NCI-H345 (cell line): Measurements from ENCODE around the gene SPECC1L.

Experiments used
- DNase-seq: peaks from one replicate; lab custom pipeline; 2025; lab: John Stamatoyannopoulos, UW

Gene SPECC1L

DNA sequence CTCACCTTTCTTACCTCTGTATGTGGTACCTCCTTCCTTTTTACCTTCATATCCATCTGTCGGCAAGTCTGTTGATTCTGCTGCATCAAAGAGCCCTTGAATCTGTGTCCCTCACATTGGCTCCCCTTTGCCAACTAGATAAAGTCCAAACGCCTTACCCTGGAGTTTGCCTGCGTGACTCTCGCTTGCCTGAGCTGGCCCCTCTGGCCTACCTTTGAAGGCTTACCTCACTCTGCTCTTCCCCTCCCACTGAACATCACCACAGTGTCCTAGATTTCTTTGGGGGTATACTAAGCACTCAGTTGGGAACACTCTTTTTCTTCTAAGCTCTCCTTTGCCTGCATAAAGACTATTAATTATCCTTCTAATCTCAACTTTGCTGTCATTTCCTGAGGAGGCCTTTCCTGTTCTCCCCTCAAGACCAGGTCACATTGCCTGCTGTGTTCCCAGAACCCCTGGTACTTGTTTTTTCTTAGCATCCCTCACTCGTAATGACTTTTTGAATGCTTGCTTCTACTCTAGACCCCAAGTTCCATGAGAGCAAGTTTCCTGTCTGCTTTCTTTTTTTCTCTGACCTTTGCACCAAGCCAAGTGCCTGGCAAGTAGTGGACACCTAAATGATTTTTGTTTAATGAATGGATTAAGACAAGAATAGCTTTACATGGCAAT lies 89.0 kb downstream of the SPECC1L start:
- DNase-seq: no peak

DNA sequence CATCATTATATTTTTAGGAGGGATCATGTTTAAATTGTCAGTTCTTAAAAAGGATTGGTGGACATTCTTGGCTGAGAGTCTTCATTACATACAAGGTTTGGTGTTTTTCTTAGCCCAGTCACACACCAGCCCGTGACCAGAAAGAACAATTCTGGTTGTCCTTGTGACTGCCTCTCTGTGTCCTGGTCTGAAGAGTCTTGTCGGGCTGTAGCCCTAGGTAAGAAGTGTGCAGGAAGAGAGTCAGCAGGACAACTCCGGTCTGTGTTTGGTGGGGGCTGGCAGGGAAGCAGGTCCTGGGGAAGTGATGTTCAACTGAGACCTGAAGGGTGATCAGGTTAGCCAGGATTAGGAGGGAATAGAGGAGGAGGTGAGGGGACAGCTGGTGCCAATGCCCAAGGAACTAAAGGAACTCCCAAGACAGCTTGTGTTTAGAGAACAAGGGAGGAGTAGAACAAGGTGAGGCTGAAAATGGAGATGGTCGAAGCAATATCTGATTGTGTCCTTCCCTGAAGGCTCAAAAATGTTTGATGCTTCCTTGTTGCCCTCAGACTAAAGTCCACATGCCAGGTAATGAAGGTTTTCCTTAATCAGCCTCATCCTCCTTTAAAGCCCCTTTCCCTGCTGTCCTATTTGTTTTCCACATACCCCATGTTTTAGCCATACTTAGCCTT lies 91.5 kb downstream of the SPECC1L start:
- no peak for DNase-seq

DNA sequence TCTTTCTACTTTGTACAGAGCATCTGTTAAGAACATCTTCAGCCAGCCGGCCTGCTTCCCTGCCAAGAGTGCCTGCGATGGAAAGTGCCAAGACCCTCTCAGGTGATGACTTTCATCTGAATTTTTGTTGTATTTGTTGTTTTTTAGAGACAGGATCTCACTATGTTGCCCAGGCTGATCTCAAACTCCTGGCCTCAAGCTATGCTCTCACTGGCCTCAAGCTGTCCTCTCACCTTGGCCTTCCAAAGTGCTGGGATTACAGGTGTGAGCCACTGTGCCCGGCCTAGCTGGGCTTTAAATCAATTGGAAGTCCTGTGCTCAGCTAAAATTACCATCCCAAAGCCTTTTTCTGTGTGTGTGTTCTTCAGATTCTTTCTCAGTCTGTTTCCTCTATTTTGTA lies 92.6 kb downstream of the SPECC1L start:
- no peak for DNase-seq

DNA sequence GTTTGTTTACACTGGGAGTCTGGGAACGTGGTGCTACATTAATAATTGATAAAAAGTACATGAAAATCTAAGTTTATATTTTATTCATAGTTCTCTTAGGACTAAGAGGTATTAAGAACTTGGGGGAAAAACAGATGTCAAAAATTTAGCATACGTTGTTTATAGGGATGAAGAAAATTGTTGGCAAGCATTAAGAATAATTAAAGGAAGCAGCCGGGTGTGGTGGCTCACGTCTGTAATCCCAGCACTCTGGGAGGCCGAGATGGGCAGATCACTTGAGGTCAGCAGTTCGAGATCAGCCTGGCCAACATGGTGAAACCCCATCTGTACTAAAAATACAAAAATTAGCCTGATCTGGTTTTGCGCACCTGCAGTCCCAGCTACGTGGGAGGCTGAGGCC lies 96.1 kb downstream of the SPECC1L start:
- DNase-seq: no peak

DNA sequence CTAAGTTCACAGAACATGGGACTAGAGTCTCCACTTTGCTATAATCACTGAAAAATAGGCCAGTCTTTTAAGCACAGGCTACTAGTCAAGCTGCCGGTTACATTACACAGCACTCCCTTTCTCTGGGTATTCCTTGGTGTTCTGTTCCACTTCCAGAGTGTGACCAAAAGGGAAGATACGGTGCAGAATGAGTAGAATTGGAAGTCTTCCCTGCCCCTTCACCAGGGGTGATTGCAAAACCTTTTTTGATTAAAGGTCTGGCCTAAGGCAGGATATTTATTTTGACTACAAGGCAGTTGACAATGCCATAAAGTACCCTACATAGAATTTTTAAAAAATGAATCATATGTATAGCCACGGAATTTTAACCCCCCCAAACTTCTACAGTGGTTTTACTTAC lies 97.2 kb downstream of the SPECC1L start:
- no peak for DNase-seq

DNA sequence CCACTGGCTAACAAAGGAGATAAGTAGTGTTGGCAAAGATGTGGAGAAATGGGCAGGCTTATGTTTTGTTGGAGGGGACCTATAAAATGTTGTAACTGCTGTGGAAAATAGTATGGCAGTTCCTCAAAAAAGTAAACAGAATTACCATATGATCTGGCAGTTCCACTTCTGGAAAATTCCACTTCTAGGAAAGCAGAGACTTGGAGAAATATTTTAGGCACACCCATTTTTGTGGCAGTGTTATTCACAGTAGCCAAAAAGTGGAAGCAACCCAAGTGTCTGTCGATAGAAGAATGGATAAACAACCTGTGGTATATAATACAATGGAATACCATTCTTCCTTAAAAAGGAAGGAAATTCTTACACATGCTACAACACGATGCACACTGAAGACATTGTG lies 99.8 kb downstream of the SPECC1L start:
- DNase-seq: no peak

DNA sequence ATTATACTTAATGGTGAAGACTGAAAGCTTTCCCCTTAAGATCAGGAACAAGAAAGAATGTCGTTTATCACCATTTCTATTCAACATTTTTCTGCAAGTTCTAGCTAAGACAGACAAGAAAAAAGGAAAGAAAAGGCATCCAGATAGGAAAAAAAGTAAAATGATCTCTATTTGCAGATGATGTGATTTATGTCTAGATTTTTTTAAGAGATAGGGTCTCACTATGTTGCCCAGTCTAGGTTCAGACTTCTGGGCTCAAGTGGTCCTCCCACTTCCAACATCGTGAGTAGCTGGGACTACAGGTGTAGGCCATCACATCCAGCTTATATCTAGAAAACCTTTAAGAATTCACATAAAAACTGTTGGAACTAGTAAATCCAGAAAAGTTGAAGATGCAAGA lies 105.4 kb downstream of the SPECC1L start:
- DNase-seq: no peak

- DNase-seq: no peak
Observed at GRCh38 chr22:24376586-24376985, 106.0 kb downstream of the SPECC1L start.

DNA sequence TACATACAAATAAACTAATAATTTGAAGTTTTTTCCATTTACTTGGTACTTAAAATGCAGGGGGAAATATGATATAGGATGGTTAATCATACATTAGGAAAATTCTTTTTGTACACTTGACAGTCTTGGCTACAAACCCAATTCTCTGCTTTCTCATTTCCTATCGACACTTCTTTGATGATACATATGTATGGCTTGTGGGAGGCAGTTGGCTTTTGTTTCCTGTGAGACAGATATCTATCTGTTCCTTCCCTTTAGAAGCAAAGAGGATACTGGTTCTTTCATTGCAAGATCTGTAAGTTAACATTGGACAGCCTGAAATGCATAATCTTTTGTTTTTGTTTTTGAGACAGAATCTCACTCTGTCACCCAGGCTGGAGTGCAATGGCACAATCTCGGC lies 108.9 kb downstream of the SPECC1L start:
- no peak for DNase-seq

DNA sequence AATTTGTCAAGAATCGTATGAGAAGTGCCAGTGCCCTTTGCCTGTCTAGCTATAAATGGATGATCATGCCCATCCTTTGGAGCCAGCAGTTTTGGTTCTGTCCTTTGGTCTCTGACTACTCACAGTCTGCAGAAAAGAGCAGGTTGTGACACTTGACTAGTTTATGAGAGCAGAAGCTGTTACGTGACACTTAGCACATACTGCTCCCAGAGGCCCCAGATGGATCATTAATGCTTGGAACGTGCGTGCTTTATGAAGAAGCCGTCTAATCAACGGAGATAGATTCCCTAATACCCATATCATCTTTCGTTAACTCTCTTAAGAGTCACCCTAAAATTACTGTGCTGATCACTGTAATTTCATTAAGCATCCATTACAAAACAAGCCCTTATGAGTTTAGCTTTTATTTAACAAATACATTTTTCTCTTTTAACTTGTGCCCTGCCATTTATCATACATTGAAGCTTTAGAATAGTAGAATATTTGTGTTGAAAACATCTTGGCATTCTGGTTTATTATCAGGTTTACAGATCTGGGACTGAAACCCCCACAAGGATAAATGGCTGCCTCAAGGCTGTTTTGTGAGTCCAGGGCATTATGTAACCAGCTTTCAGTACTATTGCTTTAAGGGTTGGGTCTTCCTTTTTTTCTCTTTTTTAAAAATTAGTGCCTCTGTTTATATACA lies 109.7 kb downstream of the SPECC1L start:
- DNase-seq: no peak

GRCh38 chr22:24380905-24381230 lies 110.2 kb downstream of the SPECC1L start:
- no peak for DNase-seq

GRCh38 chr22:24383061-24383460 lies 112.4 kb downstream of the SPECC1L start:
- no peak for DNase-seq

DNA sequence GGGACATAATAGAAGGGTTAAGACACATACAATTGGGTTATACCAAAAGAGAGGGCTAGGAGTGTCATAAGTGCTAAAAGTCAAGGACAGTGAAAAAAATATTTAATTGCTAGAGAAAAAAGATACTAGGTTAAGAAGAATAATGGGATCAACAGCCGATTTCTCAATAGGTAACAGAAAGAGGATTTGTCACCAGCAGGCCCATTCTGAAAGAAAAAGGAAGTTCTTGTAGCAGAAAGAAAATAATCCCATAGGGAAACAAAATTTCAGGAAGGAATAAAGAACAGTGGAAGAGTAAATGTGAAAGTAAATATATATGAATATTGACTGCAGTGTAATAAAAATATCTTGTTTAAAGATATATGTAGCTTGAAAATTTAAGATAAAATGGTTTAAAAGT lies 113.5 kb downstream of the SPECC1L start:
- DNase-seq: no peak

DNA sequence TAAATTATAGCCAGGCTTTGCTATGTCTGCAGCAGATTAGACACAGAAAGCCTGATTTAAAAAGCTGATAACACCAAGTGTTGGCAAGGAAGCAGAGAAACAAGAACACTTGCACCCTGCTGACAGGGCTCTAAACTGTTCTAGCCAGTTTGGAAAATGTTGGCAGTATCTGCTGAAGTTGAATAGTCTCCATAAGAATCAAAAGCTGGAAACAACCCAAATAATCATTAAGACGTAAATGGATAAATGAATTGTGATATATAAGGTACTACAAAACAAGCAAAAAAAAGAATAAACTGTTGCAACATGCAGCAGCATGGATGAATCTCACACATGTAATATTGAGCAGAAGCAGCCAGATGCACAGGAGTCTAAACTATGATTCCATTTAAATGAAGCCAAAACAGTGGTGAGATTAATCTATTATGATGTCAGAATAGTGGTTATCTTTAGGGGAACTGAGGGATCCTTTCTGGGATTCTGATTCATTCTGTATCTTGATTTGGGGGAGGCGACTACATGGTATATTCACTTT lies 116.4 kb downstream of the SPECC1L start:
- DNase-seq: no peak

DNA sequence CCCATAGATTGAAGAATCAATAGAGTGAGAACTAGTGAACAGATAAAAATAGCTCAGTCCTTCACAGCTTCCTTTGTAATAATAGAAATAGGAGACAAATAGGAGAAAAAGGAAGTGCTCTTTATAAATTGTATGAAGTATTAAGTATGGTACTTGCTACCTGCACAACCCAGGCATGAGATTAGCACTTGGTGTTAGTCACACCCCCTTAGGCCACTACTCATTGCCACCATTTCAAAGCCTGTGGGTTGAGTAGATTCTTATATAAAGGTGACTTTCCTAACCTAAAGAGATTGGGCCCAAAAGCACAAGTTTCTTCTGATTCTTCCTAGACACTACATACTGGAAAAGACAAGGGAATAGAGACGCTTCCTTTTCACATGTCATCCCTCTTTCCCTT lies 119.0 kb downstream of the SPECC1L start:
- DNase-seq: no peak

DNA sequence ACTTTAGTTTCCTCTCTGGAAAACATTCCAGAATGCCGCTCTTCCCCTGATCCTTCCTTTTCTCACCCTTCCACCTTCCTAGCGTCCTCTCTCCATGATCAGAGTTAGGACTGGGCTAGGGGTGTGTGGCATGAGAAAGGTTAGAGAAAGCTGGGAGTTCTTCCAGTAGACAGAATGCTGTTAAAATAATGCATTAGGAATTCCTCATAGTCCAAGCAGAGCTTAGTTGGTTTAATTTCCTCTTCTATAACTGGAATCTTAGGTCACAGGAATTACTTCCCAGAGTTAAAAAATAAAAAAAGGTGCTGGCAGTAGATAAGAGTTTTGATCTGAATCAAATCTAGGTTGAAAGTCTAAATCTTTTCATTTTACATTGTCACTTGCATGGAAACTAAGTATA lies 119.5 kb downstream of the SPECC1L start:
- DNase-seq: no peak

GRCh38 chr22:24390576-24390975 lies 119.9 kb downstream of the SPECC1L start:
- no peak for DNase-seq

- DNase-seq: no peak
Observed at GRCh38 chr22:24391836-24392217, 121.2 kb downstream of the SPECC1L start.

- no peak for DNase-seq
Observed at GRCh38 chr22:24392218-24392931, 121.7 kb downstream of the SPECC1L start.

- no peak for DNase-seq
Observed at GRCh38 chr22:24393012-24393559, 122.5 kb downstream of the SPECC1L start.

DNA sequence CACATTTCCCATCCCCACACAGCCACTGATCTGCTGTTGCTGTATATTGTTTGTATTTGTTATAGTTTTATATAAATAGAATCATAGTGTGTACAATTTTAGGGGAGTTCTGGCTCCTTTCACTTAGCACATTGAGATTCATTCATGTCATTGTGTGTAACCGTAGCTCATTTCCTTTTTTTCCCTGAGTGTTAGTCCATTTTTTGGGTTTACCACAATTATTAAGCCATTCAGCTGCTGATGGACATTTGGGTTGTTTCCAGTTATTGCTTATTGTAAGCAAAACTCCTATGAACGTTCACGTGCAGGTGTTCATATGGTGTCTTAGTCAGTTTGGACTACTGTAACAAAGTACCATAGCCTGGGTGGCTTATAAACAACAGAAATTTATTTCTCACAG lies 123.2 kb downstream of the SPECC1L start:
- DNase-seq: no peak

- no peak for DNase-seq
Observed at GRCh38 chr22:24394254-24394653, 123.6 kb downstream of the SPECC1L start.
